HG02798 (cell line): ENCODE measurements around the gene RNF123.
"Not testable (repeated sequence)": the region's sequence is repeated elsewhere in the genome, so short reads cannot be mapped to it uniquely, and the experiment has no call there.

Experiments
- ATAC-seq: cut with Tn5 transposase; IDR thresholded peaks from one replicate; pipeline ENCODE4 v1.9.1; 2021; ENCODE audit warnings: mild to moderate bottlenecking; ENCODE audit not compliant: unreplicated experiment, poor library complexity

Gene RNF123

DNA sequence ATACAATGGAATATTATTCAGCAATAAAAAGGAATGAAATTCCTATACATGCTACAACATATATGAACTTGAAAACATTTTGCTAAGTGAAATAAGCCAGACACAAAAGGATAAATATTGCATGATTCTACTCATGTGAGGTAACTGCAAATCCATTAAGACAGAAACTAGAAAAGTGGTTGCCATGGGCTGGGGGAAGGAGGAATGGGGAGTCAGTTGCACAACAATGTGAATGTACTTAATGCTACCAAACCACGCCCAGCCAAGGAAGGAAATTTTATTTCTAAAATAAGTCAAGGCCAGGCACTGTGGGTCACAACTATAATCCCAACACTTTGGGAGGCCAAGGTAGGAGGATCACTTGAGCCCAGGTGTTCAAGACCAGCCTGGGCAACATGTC is 44.2 kb downstream of the RNF123 start:
- no peak for ATAC-seq

DNA sequence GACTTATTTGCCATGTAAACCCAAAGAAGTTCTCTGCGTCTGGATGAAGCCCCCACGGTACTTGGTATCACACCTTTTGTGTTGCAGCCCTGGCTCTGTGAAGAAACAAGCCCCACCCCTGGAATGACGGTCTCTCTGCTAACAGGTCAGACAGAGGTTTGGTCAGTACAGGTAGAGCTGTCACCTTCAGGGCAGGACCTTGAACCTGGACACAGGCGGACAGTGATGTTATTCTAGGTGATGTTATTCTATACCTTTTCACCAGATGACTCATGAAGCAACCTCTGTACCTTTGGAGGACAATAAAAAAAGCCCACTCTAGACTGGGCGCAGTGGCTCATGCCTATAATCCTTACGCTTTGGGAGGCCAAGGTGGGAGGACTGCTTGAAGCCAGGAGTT is 45.4 kb downstream of the RNF123 start:
- ATAC-seq = no peak

DNA sequence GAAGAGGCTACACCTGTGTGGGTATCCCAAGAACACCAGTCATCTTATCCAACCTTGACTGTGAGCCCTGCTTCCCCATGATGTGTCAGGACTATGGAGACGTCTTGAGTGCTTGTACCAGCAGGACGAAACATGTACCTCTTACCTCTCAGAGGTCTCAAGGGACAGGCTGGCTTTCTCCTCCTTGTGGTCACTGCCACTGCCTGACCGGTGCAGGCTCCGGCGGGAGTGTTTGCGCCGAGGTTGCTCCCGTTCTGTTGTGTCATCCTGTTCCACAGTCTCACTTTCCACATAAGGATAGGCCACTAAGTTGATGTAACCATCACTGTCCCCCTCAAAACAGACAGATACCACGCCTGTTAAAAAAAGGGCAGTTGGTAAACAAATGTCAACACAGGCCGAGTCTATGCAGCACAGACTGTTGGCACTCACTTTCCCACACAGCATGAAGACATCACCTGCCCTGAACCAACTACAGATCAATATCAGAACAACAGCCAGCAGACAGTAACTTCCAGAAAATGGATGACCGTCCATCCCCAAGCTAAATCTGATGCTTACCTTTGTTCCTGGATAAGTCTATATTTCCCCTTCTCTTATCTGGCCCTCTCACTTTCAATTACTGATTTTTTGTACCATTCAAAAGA is 48.8 kb downstream of the RNF123 start:
- no peak for ATAC-seq

DNA sequence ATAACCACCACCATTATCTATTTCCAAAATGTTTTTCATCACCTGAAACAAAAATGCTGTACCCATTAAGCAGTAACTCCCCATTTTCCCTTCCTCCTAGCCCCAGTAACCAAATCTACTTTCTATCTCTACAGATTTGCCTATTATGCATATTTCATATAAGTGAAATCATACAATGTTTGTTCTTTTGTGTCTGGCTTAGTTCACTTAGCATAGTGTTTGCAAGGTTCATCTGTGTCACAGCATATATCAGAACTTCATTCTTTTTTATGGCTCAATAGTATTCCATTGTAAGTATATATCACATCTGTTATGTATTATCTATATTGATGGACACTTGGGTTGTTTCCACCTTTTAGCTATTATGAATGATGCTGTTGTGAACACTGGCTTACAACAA is 51.1 kb downstream of the RNF123 start:
- ATAC-seq = no peak

DNA sequence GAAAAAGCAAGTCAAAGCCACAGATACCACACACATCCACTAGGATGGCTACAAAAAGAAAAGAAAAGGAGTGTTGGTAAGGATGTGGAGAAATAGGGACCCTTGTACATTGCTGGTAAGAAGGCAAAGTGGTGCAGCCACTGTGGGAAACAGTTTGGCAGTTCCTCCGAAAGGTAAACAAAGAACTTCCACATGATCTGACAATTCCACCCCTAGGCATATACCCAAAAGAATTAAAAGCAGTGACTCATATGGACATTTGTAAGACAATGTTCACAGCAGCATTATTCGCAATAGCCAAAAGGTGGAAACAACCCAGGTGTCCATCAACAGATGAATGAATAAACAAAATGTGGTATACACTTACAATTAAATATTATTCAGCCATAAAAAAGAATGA is 56.6 kb downstream of the RNF123 start:
- no peak for ATAC-seq

DNA sequence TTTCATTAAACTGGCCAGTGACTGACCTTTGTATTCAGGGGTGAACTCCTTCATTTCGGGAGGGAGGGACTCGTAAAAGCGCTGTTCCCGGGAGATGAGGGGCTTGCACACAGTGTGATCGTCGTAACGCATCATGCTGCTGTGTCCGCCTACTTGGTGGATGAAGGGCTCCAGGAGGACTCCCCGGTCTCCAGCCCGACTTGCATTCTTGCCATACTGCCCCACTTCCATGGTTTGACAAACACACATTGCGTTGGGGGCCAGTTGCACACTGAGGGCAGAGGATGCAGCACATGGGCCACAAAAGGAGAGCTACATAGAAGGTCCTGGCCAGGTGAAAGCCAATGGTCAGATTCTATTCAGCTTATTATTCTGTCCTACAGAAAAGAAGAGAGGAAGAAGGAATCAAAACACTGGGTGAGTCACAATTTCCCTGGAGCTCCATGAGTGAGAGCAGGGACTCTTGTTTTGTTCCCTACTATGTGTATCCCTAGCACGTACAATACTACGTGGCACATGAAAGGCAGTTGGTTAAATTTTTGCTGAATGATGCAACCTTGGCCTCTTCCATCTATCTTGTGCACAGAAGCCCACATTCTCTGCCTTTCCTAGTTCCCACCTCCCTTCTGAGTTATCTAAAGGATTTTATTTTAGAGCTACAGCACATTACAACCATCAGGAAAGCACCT is 58.6 kb downstream of the RNF123 start:
- ATAC-seq = no peak

DNA sequence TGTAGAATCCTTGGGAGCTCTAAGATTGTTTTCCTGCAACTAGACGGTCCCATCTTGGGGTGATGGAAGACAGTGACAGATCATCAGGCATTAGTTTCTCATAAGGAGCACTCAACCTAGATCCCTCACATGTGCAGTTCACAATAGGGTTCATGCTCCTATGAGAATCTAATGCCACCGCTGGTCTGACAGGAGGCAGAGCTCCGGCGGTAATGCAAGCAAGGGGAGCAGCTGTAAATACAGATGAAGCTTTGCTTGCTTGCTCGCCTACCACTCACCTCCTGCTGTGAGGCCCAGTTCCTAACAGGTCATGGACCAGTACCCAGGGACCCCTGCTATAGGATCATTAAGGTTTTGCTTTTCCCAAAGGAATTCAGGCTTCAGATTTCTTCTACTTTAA is 59.5 kb downstream of the RNF123 start:
- ATAC-seq = not testable (repeated sequence)

DNA sequence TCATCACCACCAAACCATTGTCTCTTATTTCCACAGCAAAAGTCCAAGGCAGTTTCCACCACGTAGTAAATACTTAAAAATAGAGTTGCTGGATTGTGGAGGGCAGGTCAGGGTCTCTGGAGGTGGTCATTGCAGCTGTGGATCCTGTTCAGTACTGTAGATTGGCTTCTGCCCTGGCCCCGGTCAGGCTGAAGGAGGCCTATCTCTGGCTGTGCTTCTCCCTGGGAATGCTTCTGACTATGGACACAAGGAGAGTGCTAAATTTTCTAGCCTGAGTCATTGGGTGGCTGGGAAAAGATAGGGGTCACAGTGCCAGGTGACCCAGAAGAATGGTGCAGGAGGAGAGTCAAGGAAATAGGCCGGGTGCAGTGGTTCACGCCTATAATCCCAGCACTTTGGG is 60.7 kb downstream of the RNF123 start:
- ATAC-seq = no peak

DNA sequence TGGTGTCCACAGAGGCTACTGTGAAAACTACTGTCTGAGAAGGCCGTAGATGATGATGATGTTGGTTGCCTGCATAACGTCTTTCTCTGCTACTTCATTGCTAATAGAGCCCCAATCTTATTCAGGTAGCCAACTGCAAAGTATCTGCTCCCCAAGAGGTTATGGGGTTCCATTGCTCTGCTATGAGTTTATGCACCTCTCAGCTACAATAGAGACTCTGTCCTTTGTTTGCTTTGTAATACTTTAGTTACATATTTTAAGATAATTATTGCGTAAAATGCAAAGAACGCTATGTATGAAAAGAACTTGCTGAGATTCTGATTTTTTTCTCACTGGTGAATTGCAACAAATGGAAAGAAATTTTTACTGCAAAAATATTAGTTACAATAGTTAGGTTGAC is 62.1 kb downstream of the RNF123 start:
- no peak for ATAC-seq

DNA sequence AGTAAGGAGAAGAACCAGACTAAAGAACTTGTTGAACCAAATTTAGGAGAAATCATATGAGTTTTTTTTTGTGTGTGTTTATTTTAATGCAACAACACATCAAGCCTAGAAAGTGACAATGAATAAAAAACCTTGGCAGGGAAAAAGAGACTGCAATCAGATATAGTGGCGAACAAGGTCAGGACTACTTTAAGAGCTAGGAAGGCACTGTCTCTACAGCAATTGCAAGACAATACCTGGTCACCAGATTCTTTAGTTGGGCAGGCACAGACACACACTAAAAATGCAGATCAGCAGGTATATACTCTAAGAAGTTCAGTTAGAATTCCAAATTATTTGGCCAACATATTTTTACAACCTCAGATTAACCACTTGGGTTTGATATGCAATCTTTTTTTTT is 65.2 kb downstream of the RNF123 start:
- no peak for ATAC-seq

DNA sequence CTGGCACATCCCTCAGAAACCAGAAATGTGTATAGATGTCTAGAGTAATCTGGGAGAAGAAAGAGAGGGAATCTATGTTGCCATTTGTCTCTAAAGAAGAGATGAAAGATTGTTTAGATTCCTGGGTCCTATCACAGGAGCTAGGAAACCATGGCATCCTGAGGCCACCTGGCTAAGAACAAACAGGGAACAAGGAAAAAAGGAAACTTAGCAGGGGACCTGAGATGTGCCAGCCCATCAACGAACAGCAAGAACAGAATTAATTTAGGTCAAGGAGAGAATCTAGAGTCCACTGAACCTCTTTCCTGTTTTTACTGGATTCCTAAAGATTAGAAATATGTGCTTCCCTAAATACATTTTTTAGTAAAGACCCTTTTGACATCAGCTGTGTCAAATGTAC is 66.7 kb downstream of the RNF123 start:
- no peak for ATAC-seq

DNA sequence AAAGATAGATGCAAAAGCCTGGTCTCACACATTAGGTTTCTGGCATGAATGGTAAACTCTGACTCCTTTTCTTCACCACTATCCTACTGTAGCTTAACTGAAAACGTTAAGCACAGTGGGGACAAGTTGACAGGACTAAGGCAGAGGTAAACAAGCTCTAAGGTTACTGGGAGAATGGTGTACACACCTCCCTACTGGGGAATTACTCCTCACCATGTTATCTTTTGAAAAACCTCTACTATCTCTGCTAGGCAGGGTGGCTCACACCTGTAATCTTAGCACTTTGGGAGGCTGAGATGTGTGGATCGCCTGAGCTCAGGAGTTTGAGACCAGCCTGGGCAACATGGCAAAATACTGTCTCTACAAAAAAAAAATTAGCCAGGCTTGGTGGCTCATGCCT is 67.8 kb downstream of the RNF123 start:
- no peak for ATAC-seq

DNA sequence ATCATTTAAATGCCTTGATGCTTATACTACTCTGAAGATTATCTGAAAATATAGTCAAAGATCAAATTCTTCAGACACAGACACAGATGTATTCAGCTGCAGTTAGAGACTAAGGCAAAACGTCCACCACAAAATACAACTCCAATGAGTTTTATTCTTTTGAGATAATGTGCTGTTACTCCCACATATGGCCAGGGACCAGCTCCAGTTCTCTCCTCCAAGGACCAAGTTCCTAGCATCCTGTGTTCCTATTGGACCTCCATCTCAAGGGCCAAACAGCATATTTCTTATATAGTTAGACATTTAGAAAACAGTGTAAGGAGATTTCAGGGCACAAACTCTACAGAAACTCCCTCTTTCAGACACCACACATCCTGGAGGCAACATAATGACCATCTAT is 69.9 kb downstream of the RNF123 start:
- no peak for ATAC-seq

DNA sequence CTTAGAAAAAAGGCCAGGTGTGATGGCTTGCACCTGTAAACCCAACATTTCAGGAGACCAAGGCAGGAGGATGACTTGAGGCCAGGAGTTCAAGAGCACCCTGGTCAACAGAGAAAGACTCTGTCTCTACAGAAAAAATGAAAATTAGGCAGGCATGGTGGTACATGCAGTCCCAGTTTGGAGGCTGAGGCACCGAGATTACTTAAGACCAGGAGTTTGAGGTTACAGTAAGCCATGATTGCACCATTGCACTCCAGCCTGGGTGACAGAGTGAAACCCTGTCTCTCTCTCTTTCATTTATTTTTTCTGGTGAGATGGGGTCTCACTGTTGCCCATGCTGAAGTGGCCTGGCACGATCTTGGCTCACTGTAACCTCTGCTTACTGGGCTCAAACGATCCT is 72.3 kb downstream of the RNF123 start:
- no peak for ATAC-seq

DNA sequence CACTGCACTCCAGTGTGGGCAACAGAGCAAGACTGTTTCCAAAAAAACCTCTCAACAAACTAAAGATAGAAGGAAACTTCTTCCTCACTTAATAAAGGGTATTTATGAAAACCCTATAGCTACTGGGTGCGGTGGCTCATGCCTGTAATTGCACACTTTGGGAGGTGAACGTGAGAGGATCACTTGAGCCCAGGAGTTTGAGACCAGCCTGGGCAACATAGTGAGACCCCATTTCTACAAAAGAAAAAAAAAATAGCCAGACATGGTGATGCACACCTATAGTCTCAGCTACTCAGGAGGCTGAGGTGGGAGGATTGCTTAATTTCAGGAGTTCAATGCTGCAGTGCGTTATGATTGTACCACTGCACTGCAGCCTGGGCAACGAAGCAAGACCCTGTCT is 74.6 kb downstream of the RNF123 start:
- no peak for ATAC-seq

DNA sequence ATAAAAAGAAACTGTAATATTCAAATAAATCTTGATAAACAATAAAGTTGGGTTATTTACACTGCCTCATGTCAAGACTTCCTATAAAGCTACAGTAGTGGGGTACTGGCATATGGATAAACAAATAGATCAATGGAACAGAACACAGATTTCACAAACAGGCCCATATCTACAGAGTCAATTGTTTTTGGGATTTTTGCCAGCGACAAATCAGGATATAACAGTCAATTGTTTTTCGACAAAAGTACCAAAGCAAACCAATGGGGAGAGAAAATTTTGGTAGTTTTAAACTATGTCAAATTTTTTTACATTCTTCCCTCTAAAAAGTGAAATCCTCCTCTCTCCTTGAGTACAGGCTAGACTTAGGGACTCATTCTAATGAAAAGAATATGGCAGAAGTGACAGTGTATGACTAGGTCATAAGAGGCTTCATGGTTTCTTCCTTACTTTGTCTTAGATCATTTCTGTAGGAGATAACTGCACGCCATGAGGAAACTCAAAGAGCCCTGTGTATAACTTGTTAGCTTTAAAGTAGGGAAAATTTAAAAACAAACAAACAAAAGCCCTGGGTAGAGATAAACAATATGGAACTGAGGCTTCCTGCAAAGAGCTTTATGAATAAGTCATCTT is 80.0 kb downstream of the RNF123 start:
- no peak for ATAC-seq

DNA sequence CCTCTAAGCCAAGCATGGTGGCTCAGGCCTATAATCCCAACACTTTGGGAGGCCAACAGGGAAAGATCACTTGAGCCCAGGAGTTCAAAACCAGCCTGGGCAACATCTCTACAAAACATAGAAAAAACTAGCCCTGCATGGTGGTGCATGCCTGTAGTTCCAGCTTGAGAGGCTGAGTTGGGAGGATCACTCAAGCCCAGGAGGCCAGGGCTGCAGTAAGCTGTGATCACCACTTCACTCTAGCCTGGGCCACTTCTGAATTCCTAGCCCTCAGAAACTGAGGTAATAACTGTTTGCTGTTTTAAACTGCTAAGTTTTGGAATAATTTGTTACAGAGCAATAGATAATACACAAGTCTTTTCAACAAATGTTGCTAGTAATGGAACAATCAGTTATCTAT is 80.6 kb downstream of the RNF123 start:
- ATAC-seq = no peak
